Tongue (tissue), 3 donors: ENCODE results near the gene AEBP1. TPM values are rescaled to one million over a fixed set of nuclear protein-coding genes. Genes with fewer than 3 reads are reported as not detected.

Experiments used
- DNase-seq: peaks from one replicate; pipeline ENCODE4 v3.0.0-alpha.2; 2015
- small RNA-seq: library from RNA; depleted of rRNA; stranded (forward); fragments of <200 nt; gene quantifications from one replicate; pipeline ENCODE3, GENCODE V24; 2014; ENCODE audit warnings: low replicate concordance
- total RNA-seq: library from RNA; depleted of rRNA; stranded (reverse); fragments of >200 nt; gene quantifications from one replicate; pipeline ENCODE4 v1.2.3, GENCODE V29; 2014

The AEBP1 gene
- total RNA-seq, 1 donor from 2014 or later, result 51.1 TPM

DNA sequence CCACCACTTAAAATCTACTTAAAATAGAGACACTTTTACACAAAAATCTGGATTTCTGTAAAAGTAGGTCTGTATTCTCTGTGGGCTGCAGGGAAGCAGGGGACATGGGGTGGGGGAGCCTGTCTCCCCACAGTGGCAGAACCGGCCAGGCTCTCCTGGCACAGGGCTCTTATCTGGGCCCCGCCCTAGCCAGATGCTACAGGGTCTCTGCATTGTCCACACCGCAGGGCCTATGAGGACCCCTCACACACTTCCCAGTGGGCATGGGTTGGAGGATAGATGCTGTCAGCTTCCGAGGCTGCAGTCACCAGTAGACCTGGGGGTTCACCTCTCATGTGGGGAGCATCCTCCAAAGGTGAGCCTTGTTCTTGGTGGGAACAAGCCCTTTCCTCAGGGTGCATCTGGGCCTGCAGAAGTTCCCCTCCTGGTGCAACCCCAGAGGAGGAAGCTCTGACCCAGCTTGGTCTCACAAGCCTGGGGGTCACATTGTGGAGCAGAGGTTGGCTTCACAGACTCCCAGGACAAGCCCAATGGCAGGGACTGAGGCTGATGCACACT is 52.4 kb downstream of the AEBP1 start:
- no peak for DNase-seq

- no peak for DNase-seq
Measured at GRCh38 chr7:44157116-44158080, 53.3 kb downstream of the AEBP1 start.

DNA sequence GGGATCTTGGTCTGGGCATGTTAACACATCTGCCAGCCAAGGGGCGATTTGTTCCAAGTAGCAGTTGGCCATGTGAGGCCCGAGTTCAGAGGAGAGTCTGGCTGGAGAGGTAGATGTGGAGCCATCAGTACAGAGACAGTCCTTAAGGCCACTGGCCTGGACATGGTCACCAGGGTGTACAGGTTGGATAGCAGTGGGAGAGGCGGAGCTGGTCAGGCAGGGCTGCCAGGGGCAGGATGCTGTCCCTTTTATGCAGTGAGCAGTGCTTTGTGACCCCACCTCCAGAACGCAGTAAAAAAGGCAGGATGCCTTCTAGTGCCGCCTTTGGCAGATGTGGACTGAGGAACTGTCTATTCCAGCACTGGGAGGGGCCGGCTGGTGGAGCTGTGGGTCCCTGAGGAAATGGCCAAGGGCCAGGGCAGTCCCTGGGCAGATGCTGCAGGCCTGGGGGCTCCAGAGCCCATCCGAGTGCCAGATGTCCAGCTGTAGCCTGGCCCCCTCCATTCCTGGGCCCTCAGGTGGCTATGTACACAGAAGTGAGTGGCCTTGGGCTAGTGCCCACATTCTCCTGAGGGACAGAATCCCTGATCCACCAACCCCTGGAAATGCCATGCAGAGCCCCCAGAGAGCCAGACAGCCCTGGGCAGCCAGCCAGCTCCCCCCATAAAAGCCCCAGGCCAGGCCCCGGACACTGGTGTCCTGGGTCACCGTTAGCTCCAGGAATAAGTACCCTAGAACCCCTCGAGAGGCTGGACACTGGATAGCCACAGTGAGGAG is 54.1 kb downstream of the AEBP1 start:
- DNase-seq, result no peak

DNA sequence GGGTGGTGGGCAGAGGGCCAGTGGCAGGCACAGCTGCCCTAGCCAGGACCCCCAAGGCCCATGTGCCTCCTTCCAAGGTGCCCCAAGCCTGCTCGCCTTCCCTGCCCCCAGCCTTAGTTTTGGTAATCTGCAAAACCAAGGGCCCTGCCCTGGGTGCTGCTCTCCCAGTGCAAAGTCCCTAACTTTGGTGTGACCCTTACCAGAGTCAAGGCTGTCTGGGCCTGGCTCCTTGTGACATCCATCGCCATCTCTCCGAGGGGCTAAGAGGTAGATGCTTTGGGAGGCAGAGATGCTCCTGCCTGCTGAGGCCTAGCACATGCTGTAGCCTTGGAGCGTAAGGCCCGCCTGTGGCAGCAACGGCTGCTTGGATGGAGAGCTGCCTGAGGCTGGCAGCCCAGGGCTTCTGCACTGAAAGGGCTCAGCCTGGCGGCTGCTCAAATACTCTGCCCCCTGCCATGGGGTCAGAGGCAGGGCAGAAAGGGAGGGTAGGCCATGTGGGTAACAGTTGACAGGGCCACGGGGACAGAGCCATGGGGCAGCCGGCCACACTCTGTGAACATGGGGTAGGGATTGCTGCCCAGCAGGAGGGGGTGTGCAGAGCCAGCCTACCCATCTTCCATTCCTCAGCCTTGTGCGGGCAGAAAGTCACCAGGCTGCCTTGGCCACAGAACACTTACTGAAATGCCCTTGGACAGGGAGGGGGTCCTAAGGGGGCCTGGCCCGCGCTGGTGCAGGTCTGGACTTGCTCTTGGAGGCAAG is 54.9 kb downstream of the AEBP1 start:
- DNase-seq, result no peak

GRCh38 chr7:44159824-44160630 is 55.9 kb downstream of the AEBP1 start:
- DNase-seq, result no peak

- DNase-seq, result no peak
Measured at GRCh38 chr7:44161371-44161770, 57.2 kb downstream of the AEBP1 start.

- no peak for DNase-seq
Measured at GRCh38 chr7:44162179-44162578, 58.0 kb downstream of the AEBP1 start.

- no peak for DNase-seq
Measured at GRCh38 chr7:44162785-44163395, 58.7 kb downstream of the AEBP1 start.

DNA sequence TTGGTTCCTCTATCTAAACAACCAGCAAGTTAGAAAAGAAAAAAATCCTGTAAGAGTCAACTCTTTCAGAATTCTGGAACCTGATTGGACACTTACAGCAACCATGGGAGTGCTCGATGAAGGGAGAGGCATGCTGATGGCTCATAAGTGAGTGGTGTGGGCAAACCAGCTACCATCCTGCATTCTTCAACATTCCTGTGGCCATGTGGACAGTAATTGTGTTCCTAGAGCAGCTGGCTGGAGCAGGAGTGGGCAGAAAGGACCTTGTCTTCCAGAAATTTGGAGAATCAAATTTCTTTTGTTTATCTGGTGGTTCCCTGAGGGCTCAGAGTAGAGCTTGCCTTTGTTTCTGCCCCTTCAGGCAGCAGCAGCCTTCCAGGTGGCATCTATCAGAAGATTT is 59.4 kb downstream of the AEBP1 start:
- DNase-seq, result no peak

Small RNA genes within 50 kb of the gene (small RNA-seq; reads per million reads assigned to genes)
- not detected for gene RNA5SP230

Other genes starting within 250 kb of the AEBP1 start
- 47.5 TPM for gene MRPS24, start 234.8 kb upstream of the AEBP1 start, total RNA-seq
- 32.5 TPM for gene URGCP, start 197.7 kb upstream of the AEBP1 start, total RNA-seq
- gene UBE2D4, start 177.9 kb upstream of the AEBP1 start, total RNA-seq, result 30.4 TPM
- not detected for gene SPDYE1, start 106.4 kb upstream of the AEBP1 start, total RNA-seq
- 75.1 TPM for gene DBNL, start 59.6 kb upstream of the AEBP1 start, total RNA-seq
- gene PGAM2, start 38.8 kb upstream of the AEBP1 start, total RNA-seq, result 433 TPM
- gene POLM, start 21.8 kb upstream of the AEBP1 start, total RNA-seq, result 37.6 TPM
- gene POLD2, start 19.2 kb downstream of the AEBP1 start, total RNA-seq, result 62.7 TPM
- not detected for gene MYL7, start 37.0 kb downstream of the AEBP1 start, total RNA-seq
- 2.9 TPM for gene GCK, start 85.1 kb downstream of the AEBP1 start, total RNA-seq
- gene YKT6, start 96.6 kb downstream of the AEBP1 start, total RNA-seq, result 59.3 TPM
- gene CAMK2B, start 221.2 kb downstream of the AEBP1 start, total RNA-seq, result 26.7 TPM